Subcutaneous adipose tissue (tissue), 4 donors: ENCODE measurements around the gene CCDC157. TPM values are rescaled to one million over a fixed set of nuclear protein-coding genes. Genes with fewer than 3 reads are reported as not detected.

ENCODE experiments used
- total RNA-seq, 4 donors: library from RNA; depleted of rRNA; stranded (reverse); fragments of >200 nt; gene quantifications; one replicate each; pipeline ENCODE4 v1.1.0, GENCODE V29; 2016
- TF ChIP-seq, protein P1 (sequence below): fragments of 450-650 bp; IDR thresholded peaks from one replicate; pipeline ENCODE4 v1.5.1; 2016; ENCODE audit warnings: low read depth, mild to moderate bottlenecking, control low read depth, antibody characterized with exemption, moderate library complexity

CCDC157 gene
- total RNA-seq, 4 donors from 2014 or later: 1.0 to 4.7 (median 2.5) TPM

DNA sequence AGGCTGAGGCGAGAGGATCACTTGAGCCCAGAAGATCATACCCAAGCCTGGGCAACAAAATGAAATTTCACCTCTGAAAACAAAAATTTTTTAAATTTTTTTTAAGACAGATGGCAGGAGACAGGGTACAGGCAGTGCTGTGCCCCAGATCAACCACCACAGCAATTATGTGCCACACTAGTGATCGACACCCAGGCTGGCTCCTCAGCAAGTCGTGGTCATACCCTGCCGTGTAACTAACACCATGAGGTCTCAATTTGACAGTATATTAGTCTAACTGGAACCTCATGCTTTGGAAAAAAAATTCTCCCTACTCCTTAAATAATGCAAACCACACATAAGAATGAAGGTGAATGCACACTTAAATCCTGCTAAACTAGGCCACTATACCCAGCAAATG is 8.4 kb upstream of the CCDC157 start:
- TF ChIP-seq, protein P1, sequence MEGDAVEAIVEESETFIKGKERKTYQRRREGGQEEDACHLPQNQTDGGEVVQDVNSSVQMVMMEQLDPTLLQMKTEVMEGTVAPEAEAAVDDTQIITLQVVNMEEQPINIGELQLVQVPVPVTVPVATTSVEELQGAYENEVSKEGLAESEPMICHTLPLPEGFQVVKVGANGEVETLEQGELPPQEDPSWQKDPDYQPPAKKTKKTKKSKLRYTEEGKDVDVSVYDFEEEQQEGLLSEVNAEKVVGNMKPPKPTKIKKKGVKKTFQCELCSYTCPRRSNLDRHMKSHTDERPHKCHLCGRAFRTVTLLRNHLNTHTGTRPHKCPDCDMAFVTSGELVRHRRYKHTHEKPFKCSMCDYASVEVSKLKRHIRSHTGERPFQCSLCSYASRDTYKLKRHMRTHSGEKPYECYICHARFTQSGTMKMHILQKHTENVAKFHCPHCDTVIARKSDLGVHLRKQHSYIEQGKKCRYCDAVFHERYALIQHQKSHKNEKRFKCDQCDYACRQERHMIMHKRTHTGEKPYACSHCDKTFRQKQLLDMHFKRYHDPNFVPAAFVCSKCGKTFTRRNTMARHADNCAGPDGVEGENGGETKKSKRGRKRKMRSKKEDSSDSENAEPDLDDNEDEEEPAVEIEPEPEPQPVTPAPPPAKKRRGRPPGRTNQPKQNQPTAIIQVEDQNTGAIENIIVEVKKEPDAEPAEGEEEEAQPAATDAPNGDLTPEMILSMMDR: no peak

DNA sequence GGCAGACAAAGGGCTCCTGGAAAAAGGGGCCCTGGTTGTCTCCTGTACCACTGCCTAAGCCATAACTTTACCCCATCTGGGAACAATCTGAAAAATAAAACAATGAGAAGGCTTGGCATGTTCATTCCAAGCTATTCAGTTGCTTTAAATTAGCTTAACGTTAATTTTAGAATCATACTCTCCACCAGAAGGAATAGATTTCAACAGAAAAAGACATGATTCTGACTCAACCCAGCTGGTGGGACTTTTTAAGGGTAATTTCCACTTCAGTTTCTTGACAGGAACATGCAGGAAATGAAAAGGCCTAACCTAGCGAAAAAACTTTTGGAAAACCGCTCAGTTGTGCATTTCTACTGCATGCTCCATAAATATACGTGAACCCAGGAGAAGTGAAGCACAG is 8.0 kb upstream of the CCDC157 start:
- TF ChIP-seq, protein P1: no peak

GRCh38 chr22:30351226-30351625 is 5.6 kb upstream of the CCDC157 start:
- TF ChIP-seq, protein P1: no peak

GRCh38 chr22:30354644-30355043 is 2.2 kb upstream of the CCDC157 start:
- TF ChIP-seq, protein P1: no peak

DNA sequence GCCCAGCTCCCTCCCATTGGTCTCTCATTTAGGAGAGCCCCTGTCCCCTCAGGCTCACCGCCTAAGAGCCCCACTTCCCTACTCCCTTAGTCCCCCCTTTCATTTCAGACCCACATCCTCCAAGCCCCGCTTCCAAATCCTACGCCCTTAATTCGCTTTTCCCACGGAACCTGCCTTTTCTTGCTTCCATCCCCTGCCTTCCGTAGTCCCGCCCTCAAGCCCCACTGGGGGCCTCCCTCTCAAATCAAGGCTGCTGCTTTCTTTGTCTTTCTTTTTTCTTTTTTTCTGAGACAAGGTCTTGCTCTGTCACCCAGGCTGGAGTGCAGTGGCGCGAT is 396 bp downstream of the CCDC157 start:
- TF ChIP-seq, protein P1: no peak

GRCh38 chr22:30357650-30358215 is 926 bp downstream of the CCDC157 start:
- TF ChIP-seq, protein P1: no peak

GRCh38 chr22:30358541-30358940 is 1.7 kb downstream of the CCDC157 start:
- TF ChIP-seq, protein P1: no peak
